Hippocampal formation (tissue), 2 donors: ENCODE data around the gene FAM20A.
"Not testable (repeated sequence)": the region's sequence is repeated elsewhere in the genome, so short reads cannot be mapped to it uniquely, and the experiment has no call there.

Experiments used
- DNase-seq, 2 donors: peaks; one replicate each; lab custom pipeline; 2025; lab: John Stamatoyannopoulos, UW

Gene FAM20A

GRCh38 chr17:68492394-68493054 lies 108.6 kb downstream of the FAM20A start:
- not testable (repeated sequence) for DNase-seq

GRCh38 chr17:68491381-68492231 lies 109.6 kb downstream of the FAM20A start:
- peak in 1 of 2 donors; percentile 18 for DNase-seq

- no peak for DNase-seq
These were observed 111.2 kb downstream of the FAM20A start for GRCh38 chr17:68489919-68490318.
